GM21447 (cell line): ENCODE data around the gene LDB2.
"Not testable (repeated sequence)": the region's sequence is repeated elsewhere in the genome, so short reads cannot be mapped to it uniquely, and the experiment has no call there.

Experiments
- ATAC-seq: cut with Tn5 transposase; IDR thresholded peaks from one replicate; pipeline ENCODE4 v1.9.1; 2021; ENCODE audit not compliant: unreplicated experiment

Gene LDB2

GRCh38 chr4:16574981-16575380 lies 323.5 kb downstream of the LDB2 start:
- no peak for ATAC-seq

- no peak for ATAC-seq
Observed at GRCh38 chr4:16573739-16574138, 324.7 kb downstream of the LDB2 start.

GRCh38 chr4:16573206-16573605 lies 325.2 kb downstream of the LDB2 start:
- no peak for ATAC-seq

GRCh38 chr4:16572631-16573030 lies 325.8 kb downstream of the LDB2 start:
- no peak for ATAC-seq

- ATAC-seq: no peak
Observed at GRCh38 chr4:16572161-16572560, 326.3 kb downstream of the LDB2 start.

- no peak for ATAC-seq
Observed at GRCh38 chr4:16569790-16570189, 328.7 kb downstream of the LDB2 start.

- not testable (repeated sequence) for ATAC-seq
Observed at GRCh38 chr4:16557316-16557715, 341.1 kb downstream of the LDB2 start.

GRCh38 chr4:16555156-16555555 lies 343.3 kb downstream of the LDB2 start:
- no peak for ATAC-seq

- ATAC-seq: no peak
Observed at GRCh38 chr4:16550531-16550930, 347.9 kb downstream of the LDB2 start.

- no peak for ATAC-seq
Observed at GRCh38 chr4:16545656-16546055, 352.8 kb downstream of the LDB2 start.

- ATAC-seq: no peak
Observed at GRCh38 chr4:16544869-16545268, 353.6 kb downstream of the LDB2 start.

GRCh38 chr4:16544251-16544721 lies 354.2 kb downstream of the LDB2 start:
- ATAC-seq: no peak

GRCh38 chr4:16537926-16538325 lies 360.5 kb downstream of the LDB2 start:
- ATAC-seq: no peak

GRCh38 chr4:16532240-16532970 lies 366.0 kb downstream of the LDB2 start:
- no peak for ATAC-seq

GRCh38 chr4:16530688-16531635 lies 367.5 kb downstream of the LDB2 start:
- no peak for ATAC-seq

GRCh38 chr4:16524911-16525554 lies 373.4 kb downstream of the LDB2 start:
- no peak for ATAC-seq

GRCh38 chr4:16524406-16524805 lies 374.0 kb downstream of the LDB2 start:
- no peak for ATAC-seq

GRCh38 chr4:16523526-16523925 lies 374.9 kb downstream of the LDB2 start:
- ATAC-seq: not testable (repeated sequence)

GRCh38 chr4:16521156-16521915 lies 377.1 kb downstream of the LDB2 start:
- ATAC-seq: no peak

GRCh38 chr4:16516796-16517439 lies 381.5 kb downstream of the LDB2 start:
- ATAC-seq: no peak
